A673 (cell line): ENCODE results near the gene CHST15.

ENCODE experiments used
- EZH2 ChIP-seq: fragments of 200-600 bp; sonication (generic); IDR thresholded peaks from 2 replicates; pipeline ENCODE4 v1.6.1; 2017; ENCODE audit warnings: borderline replicate concordance, low read depth, mild to moderate bottlenecking, mixed read lengths, antibody characterized with exemption, low read length; ENCODE audit not compliant: poor library complexity, severe bottlenecking
- TF ChIP-seq, protein P1 (sequence below): fragments of 300-800, 200-600 bp; sonication (generic); conservative IDR thresholded peaks from 2 replicates; pipeline ENCODE4 v1.5.1; 2017; ENCODE audit warnings: low read depth, mild to moderate bottlenecking, antibody characterized with exemption, low read length, moderate library complexity, mixed read lengths

DNA sequence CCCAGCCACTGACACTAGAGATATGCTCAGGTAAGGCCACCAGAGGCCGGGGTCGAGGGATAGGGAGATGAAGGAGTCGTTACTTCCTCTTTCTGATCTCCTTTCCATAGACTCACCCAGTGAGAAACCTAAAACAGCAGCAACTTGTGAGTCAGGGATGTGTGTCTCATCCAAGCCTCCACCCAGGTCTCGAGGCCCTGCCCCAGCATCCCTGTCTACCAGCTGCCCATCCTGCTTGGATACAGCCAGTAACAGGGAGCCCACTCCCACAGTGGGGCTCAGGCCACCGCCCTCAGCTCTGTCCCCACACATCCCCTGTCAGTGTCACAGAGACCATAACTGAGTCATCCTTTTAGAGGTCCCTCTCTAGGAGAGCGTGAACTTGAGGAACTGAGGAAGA, 49.6 kb upstream of the CHST15 start:
- TF ChIP-seq, protein P1, sequence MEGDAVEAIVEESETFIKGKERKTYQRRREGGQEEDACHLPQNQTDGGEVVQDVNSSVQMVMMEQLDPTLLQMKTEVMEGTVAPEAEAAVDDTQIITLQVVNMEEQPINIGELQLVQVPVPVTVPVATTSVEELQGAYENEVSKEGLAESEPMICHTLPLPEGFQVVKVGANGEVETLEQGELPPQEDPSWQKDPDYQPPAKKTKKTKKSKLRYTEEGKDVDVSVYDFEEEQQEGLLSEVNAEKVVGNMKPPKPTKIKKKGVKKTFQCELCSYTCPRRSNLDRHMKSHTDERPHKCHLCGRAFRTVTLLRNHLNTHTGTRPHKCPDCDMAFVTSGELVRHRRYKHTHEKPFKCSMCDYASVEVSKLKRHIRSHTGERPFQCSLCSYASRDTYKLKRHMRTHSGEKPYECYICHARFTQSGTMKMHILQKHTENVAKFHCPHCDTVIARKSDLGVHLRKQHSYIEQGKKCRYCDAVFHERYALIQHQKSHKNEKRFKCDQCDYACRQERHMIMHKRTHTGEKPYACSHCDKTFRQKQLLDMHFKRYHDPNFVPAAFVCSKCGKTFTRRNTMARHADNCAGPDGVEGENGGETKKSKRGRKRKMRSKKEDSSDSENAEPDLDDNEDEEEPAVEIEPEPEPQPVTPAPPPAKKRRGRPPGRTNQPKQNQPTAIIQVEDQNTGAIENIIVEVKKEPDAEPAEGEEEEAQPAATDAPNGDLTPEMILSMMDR = no peak
- TF ChIP-seq EZH2 = no peak
